Stimulated activated CD4-positive, alpha-beta T cell treated with anti-CD3 and anti-CD28 coated beads, TNF-alpha, amount 100 ng/mL, for 48 hours (primary cell): ENCODE data around the gene TFDP3.

Experiments
- DNase-seq, 3 donors: peaks; one replicate each; pipeline ENCODE4 v3.0.0-alpha.2; 2020; ENCODE audit warnings: low read depth in 3 of 3

Gene TFDP3

DNA sequence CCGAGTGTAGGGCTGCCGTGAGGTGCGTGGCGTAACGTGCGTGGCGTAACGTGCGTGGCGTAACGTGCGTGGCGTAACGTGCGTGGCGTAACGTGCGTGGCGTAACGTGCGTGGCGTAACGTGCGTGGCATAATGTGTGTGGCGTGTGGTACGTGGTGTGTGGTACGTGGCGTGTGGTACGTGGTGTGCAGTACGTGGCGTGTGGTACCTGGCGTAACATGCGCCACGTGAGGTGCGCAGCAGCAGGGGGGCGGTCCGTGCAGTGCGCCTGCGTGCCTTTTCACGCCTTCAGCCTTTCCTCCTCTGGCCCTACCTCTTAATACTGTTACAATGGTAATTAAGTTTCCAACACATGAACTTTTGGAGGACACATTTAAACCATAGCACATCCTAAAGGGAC, at the start of gene TFDP3:
Gene TFDP3, minus strand, starts transcription at position 26 of the 400 bp plus-strand sequence. CDS start 95 bp downstream, outside the sequence.
- DNase-seq = no peak

DNA sequence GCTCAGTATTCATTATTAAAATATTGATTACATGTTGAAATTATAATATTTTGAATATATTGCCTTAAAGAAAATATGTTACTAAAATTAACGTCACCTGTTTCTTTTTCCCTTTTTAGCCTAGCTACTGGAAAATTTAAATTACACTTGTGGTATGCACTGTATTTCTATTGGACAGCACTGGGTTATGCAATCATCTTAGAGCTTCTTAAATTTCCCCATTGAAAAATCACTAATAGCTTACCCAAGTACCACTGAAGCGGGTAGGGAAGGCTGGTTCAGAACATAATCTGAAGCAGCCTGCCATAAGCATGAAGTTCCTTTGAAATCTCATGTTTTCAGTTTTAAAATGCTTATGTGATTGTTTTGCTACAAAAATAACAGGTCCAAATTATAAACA, 49.5 kb upstream of the TFDP3 start:
- no peak for DNase-seq

- no peak for DNase-seq
These were observed 47.2 kb upstream of the TFDP3 start for GRCh38 chrX:133265331-133265730.

- no peak for DNase-seq
These were observed 40.3 kb upstream of the TFDP3 start for GRCh38 chrX:133258481-133258880.

- DNase-seq = no peak
These were observed 36.5 kb upstream of the TFDP3 start for GRCh38 chrX:133254666-133255065.

GRCh38 chrX:133251204-133251603, 33.0 kb upstream of the TFDP3 start:
- no peak for DNase-seq

DNA sequence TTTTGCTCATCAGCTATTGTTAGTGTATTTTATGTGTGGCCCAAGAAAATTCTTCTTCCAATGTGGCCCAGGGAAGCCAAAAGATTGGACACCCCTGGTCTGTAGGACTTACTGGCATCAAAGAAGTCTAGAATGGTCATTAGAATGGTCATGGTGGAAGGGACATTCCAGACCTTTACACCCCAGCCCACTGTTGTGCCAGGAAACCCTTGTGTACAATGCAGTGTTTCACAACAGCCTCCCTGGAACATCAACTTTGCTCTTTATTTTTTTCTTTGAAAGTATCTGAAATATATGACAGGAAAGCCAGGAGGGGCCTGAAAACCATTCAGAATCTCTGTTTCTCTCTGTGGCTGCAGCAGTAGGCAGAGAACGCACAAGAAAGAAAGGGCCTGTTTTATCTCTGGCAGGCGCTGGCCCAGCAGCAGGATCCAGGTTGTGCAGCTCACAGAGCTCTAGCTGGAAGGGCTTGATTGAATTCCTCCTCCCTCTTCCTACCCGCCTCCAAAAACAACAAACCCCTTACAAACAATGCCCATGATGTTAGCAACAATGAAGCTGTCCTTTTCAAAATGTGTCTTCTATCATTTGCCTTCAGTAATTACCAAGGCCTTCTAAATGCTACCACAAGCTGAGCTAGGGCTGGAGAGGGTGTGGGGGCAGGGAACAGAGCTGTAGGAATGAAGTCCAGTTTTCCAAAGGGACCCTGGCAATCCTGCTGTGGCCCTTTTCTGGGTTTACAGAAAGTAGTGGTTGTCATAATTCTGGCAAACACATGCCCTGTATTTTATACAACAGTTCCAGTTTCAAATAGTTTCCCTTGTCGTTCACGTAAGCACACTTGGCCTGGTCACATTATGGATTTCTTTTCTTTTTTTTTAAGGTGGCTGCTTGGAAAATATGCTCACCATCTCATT, 32.3 kb upstream of the TFDP3 start:
- DNase-seq = no peak

DNA sequence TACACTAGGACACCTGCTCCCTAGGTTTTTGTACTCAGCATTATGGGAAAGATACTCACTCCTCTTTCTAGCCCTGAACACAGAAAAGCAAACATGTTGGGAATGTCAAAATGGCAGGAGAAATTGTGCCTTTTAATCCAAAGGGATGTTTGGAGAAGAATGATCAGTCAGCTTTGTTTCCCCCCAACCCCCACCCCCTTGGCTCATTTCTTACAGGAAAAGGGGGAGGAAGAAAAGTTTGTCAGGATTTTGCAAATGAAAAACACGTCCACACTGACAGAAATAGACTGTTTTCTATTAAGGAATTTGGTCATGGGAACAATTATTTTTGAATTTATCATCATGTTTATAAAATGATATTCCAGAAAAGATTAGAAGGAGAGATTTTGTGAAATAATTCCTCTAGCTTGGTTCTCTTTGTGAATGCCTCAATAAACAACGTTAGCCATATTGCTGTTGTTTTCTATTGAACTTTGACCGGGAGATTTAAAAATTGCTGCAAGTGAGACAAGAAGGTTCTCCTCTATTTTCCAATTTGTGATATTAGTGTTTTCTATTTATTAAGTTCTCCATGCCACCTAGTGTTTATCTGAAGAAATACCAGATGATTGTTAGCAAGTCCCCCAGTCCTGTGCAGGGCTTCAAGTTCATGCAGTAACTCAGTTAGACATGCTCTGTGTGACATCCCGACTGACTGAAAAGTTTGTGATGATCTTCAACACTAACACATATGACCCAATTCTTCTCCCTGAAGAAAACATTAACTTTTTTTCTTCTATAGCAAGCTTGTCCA, 31.3 kb upstream of the TFDP3 start:
- no peak for DNase-seq

DNA sequence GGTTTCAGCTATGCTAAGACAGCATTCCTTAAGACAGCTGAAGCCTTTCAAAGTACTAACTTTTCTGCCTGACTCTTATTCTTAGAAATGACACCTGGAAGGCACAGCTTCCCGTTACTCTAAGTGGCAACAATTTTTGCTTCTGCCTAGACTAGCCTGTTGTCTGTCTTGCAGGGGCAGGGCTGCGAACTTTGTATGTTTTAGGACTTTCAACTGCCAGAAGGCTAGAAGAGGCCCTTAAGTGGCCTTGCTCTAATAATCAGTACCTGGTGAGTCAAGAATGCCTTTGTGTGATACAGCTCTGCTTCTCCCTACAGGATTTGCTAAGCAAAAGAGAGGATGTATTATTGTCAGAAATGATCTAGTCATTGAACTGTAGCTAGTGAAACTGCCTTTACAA, 30.0 kb upstream of the TFDP3 start:
- no peak for DNase-seq

- DNase-seq = no peak
These were observed 28.8 kb upstream of the TFDP3 start for GRCh38 chrX:133246921-133247320.

- no peak for DNase-seq
These were observed 17.7 kb upstream of the TFDP3 start for GRCh38 chrX:133235830-133236229.

- no peak for DNase-seq
These were observed 14.2 kb upstream of the TFDP3 start for GRCh38 chrX:133232331-133232730.

DNA sequence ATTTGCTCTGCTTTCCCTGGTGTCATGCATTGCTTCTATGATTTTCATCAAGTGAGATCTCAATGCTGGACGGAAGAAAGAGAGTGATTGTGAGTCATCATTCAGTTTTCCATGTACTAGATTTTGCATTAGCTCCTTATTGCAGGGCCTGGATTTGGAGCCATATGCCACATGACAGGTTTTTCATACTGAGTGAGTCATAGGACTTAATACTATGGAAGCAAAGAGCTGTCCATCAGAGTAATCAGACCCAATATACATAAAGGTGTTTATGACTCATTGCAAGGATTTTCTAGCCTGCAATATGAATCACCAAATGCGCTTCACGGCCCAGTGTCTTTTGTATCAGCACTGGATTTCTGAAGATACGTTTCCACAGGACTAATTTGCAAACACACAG, 11.2 kb upstream of the TFDP3 start:
- DNase-seq = no peak

GRCh38 chrX:133215747-133216146, 2.4 kb downstream of the TFDP3 start:
- DNase-seq = no peak

- DNase-seq = no peak
These were observed 3.1 kb downstream of the TFDP3 start for GRCh38 chrX:133215017-133215416.

DNA sequence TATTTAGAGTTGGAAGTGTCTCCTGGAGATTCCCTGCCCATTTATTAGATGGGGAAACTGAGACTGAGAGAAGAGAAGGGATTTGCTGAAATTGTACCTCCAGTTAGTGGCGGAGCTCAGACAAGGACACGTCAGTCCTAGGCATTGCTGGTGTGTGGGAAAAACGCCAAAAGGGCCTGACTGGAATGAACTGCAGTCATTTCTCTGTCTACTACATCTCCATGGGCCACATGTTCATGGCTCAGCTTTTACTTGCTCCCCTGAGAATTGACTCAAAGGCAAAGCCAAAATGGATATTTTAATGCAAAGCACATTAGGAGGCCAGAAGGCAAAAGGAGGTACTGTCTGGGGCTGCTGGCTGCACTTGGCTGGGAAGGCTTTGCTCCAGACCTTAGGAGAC, 3.9 kb downstream of the TFDP3 start:
- DNase-seq = no peak

DNA sequence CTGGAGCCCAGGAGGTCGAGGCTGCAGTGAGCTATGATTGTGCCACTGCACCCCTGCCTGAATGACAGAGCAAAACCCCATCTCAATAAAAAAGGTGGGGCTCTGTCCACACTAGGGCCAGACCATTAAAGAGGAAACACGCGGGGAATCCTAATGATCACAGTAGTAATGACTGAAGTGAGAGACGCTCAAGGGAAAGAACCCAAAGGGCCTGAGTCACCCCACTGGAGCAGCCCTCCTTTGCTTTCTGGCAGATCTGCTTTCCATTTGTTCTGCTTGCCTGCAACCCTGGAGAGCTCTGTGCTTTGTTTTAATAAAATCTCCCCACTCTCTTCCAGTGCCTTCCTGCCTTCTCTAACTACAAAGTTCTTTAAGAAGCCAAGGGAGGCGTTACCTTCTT, 5.0 kb downstream of the TFDP3 start:
- DNase-seq = no peak

- no peak for DNase-seq
These were observed 10.4 kb downstream of the TFDP3 start for GRCh38 chrX:133207751-133208150.

GRCh38 chrX:133191739-133192039, 26.5 kb downstream of the TFDP3 start:
- DNase-seq = no peak

DNA sequence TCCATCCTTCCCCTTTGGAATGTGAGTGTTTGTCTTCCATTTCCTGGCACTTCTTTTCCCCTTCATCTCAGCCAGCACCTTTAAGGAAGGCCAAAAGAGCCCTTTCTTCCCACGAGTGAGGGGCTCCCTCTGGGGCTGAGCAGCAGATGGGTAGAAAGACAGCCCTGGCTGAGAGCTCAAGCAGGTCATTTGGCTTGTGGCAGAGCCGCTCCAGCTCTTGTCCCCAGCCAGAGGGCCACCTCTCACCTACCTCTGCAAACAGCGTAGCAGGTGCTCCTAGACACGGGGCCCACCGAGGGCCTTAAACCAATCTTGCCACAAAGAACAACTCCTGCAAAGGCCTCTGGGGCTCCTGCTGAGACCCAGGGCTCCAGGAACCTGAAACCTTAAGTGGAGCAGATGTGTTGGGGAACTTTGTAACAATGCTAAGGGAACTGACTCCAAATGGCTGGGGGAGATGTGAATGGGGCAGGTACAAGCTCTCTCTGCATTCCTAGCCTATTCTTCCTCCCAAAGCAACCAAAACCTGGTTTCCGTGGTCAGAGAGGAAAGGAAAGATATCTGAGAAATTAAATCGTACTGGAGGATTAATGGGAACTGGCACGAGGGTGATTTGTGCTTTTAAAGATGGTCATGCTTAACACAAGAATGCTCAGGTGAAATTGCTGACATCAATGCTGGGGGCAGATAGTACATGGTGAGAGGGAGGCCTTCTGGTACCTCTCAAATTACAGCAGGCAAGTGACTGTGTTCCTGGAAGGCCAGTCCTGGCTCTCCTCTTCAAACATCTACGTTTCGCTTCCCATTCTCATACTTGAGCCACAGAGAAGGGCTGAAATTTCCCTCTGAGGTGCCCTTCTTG, 27.0 kb downstream of the TFDP3 start:
- DNase-seq = no peak

DNA sequence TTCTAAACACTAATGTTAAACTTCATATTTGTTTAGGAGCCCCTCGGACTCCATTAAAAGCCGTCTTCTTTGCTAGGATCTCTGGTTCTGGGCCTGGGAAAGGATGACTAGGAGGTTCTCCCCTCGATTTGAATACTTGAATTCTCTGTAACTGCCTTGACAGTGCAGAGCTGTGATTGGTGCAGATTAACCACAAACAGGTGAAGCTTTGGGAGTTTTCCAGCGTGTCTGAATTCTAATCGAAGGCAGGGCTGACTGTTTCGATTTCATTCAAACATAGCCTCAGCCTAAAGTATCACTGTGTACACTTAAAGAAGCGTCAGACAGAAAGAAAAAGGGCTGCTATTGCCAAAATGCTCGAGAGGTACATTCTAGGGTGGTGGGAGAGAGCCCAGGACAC, 29.0 kb downstream of the TFDP3 start:
- no peak for DNase-seq

DNA sequence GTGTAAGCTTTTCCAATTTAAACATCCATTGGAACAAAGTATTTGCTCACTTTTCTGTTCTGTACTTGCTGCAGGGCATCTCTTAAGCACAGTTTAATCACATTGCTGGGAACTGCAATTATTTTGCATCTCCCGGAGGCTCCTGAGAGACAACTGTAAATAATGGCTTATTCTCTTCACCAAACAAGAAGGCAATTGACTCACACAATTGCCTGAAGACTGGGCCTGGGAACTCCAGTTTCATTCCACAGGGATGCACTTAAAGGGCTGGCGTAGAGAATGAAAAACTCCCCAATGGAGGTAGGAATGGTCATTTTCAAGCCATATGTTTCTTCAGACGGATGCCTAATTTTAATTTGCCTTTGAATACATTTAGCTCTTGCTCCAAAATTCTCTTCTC, 29.5 kb downstream of the TFDP3 start:
- DNase-seq = no peak
